ENCODE results near the gene VDAC2.

VDAC2 gene

DNA sequence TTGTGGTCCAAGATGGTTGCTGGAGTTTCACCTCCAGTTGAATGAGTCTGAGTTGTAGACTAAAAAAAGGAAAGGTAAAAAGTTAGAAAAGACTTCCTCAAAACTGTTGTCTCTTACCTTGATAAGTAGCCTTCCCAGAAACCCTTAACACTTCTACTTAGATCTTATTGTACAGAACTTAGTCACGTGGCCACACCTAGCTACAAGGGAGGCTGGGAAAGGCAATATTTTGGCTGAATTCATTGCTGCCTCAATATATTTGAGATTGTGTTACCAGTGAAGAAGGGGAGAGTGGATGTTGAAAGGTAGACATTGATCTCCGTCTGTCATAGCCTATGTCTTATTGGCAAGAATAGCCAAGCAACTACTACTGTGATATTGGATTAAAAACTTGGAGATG is 35.5 kb upstream of the VDAC2 start:
- no peak for ATAC-seq
- TF ChIP-seq ARNTL (CRISPR knock-in tag; IDR thresholded peaks at IDR 0.05; ENCODE audit: borderline replicate concordance, low read depth) (no peak), OSR1 (CRISPR knock-in tag; IDR thresholded peaks at IDR 0.05) (no peak), ZFP3 (CRISPR knock-in tag; IDR thresholded peaks at IDR 0.05) (no peak), ZNF8 (CRISPR knock-in tag; IDR thresholded peaks at IDR 0.05) (no peak), ZNF70 (CRISPR knock-in tag; IDR thresholded peaks at IDR 0.05) (no peak), RARB (CRISPR knock-in tag; IDR thresholded peaks at IDR 0.05) (no peak), ZNF565 (CRISPR knock-in tag; conservative IDR thresholded peaks at IDR 0.05; ENCODE audit: low read depth) (no peak), GLIS3 (CRISPR knock-in tag; IDR thresholded peaks at IDR 0.05) (no peak), CSDC2 (CRISPR knock-in tag; IDR thresholded peaks at IDR 0.05) (no peak), ISL1 (CRISPR knock-in tag; IDR thresholded peaks at IDR 0.05) (no peak), BACH2 (CRISPR knock-in tag; IDR thresholded peaks at IDR 0.05; ENCODE audit: borderline replicate concordance) (no peak), TOX (CRISPR knock-in tag; IDR thresholded peaks at IDR 0.05; ENCODE audit: borderline replicate concordance) (no peak), ZC3H10 (CRISPR knock-in tag; IDR thresholded peaks at IDR 0.05) (no peak), PPARA (CRISPR knock-in tag; IDR thresholded peaks at IDR 0.05; ENCODE audit: borderline replicate concordance) (no peak), TCF4 (CRISPR knock-in tag; IDR thresholded peaks at IDR 0.05; ENCODE audit: borderline replicate concordance) (no peak)
- TF ChIP-seq, protein P1, sequence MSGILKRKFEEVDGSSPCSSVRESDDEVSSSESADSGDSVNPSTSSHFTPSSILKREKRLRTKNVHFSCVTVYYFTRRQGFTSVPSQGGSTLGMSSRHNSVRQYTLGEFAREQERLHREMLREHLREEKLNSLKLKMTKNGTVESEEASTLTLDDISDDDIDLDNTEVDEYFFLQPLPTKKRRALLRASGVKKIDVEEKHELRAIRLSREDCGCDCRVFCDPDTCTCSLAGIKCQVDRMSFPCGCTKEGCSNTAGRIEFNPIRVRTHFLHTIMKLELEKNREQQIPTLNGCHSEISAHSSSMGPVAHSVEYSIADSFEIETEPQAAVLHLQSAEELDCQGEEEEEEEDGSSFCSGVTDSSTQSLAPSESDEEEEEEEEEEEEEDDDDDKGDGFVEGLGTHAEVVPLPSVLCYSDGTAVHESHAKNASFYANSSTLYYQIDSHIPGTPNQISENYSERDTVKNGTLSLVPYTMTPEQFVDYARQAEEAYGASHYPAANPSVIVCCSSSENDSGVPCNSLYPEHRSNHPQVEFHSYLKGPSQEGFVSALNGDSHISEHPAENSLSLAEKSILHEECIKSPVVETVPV (CRISPR knock-in tag; IDR thresholded peaks at IDR 0.05): no peak
- TF ChIP-seq, protein P2, sequence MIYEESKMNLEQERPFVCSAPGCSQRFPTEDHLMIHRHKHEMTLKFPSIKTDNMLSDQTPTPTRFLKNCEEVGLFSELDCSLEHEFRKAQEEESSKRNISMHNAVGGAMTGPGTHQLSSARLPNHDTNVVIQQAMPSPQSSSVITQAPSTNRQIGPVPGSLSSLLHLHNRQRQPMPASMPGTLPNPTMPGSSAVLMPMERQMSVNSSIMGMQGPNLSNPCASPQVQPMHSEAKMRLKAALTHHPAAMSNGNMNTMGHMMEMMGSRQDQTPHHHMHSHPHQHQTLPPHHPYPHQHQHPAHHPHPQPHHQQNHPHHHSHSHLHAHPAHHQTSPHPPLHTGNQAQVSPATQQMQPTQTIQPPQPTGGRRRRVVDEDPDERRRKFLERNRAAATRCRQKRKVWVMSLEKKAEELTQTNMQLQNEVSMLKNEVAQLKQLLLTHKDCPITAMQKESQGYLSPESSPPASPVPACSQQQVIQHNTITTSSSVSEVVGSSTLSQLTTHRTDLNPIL (CRISPR knock-in tag; IDR thresholded peaks at IDR 0.05; ENCODE audit: low read depth): no peak
- TF ChIP-seq, protein P3, sequence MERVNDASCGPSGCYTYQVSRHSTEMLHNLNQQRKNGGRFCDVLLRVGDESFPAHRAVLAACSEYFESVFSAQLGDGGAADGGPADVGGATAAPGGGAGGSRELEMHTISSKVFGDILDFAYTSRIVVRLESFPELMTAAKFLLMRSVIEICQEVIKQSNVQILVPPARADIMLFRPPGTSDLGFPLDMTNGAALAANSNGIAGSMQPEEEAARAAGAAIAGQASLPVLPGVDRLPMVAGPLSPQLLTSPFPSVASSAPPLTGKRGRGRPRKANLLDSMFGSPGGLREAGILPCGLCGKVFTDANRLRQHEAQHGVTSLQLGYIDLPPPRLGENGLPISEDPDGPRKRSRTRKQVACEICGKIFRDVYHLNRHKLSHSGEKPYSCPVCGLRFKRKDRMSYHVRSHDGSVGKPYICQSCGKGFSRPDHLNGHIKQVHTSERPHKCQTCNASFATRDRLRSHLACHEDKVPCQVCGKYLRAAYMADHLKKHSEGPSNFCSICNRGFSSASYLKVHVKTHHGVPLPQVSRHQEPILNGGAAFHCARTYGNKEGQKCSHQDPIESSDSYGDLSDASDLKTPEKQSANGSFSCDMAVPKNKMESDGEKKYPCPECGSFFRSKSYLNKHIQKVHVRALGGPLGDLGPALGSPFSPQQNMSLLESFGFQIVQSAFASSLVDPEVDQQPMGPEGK (CRISPR knock-in tag; IDR thresholded peaks at IDR 0.05; ENCODE audit: borderline replicate concordance): no peak

DNA sequence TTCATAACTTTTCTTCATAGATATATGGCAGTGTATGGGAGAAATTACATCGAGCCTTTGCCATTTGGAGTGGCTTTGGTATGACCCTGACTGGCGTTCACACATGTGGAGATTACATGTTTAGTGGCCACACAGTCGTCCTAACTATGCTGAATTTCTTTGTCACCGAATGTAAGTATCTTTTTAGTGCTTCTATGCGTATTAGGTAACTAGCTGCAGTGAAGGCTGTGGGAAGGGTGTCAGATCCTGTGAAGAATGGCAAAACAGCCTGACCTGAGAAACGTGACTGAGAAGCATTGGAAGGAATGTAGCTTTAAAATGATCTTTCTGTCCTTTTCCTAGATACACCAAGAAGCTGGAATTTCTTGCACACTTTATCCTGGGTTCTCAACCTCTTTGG is 34.5 kb upstream of the VDAC2 start:
- TF ChIP-seq ZFP30 (CRISPR knock-in tag; IDR thresholded peaks at IDR 0.05) (no peak), OSR1 (CRISPR knock-in tag; IDR thresholded peaks at IDR 0.05) (no peak), PPARA (CRISPR knock-in tag; IDR thresholded peaks at IDR 0.05; ENCODE audit: borderline replicate concordance) (no peak), CSDC2 (CRISPR knock-in tag; IDR thresholded peaks at IDR 0.05) (no peak), ARNTL (CRISPR knock-in tag; IDR thresholded peaks at IDR 0.05; ENCODE audit: borderline replicate concordance, low read depth) (no peak), ISL1 (CRISPR knock-in tag; IDR thresholded peaks at IDR 0.05) (no peak), ESRRG (CRISPR knock-in tag; IDR thresholded peaks at IDR 0.05) (no peak), ZFP3 (CRISPR knock-in tag; IDR thresholded peaks at IDR 0.05) (no peak), TCF4 (CRISPR knock-in tag; IDR thresholded peaks at IDR 0.05; ENCODE audit: borderline replicate concordance) (no peak), ZNF565 (CRISPR knock-in tag; conservative IDR thresholded peaks at IDR 0.05; ENCODE audit: low read depth) (no peak), RARB (CRISPR knock-in tag; IDR thresholded peaks at IDR 0.05) (no peak), ZC3H10 (CRISPR knock-in tag; IDR thresholded peaks at IDR 0.05) (no peak)
- TF ChIP-seq, protein P4, sequence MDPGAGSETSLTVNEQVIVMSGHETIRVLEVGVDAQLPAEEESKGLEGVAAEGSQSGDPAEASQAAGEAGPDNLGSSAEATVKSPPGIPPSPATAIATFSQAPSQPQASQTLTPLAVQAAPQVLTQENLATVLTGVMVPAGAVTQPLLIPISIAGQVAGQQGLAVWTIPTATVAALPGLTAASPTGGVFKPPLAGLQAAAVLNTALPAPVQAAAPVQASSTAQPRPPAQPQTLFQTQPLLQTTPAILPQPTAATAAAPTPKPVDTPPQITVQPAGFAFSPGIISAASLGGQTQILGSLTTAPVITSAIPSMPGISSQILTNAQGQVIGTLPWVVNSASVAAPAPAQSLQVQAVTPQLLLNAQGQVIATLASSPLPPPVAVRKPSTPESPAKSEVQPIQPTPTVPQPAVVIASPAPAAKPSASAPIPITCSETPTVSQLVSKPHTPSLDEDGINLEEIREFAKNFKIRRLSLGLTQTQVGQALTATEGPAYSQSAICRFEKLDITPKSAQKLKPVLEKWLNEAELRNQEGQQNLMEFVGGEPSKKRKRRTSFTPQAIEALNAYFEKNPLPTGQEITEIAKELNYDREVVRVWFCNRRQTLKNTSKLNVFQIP (CRISPR knock-in tag; IDR thresholded peaks at IDR 0.05; ENCODE audit: borderline replicate concordance, low read depth): no peak
- TF ChIP-seq, protein P2 (CRISPR knock-in tag; IDR thresholded peaks at IDR 0.05; ENCODE audit: low read depth): no peak
- TF ChIP-seq, protein P3 (CRISPR knock-in tag; IDR thresholded peaks at IDR 0.05; ENCODE audit: borderline replicate concordance): no peak
- no peak for ATAC-seq
